ENCODE measurements around the gene FALEC.
A peak's percentile ranks its signal among the peaks of the same experiment; 100 is the strongest.

Gene FALEC

DNA sequence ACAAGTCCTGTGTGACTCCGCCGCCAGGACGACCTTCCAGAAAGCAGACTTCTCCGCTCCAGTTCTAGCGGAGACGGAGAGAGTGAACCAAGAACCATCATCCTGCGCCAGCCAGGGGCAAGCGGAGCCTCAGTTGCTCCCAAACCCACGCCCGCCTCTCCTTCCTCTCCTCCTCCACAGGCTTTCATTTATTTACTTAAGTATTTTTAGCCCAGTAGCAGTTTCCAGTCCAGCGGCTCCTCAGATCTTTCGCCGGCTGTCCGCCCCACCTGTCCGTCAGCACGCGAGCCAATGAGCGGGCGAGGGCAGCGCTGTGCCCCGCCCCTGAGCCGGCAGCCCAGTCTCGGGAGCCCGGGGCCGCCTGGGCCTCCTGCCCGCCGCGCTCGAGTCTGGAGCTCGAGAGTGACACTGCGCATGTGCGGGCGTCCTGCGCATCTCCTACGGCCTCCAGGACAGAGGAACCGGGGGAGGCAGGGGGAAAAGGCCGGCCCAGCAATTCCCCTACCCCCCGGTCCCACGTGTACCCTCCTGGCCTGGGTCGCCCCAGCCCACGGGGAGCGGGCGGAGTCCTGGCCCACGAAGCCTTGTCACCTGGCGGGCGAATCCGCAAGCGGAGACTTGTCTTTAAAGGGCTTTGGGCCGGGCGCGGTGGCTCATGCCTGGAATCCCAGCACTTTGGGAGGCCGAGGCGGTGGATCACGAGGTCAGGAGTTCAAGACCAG is at the start of gene FALEC:
FALEC (plus strand) TSS at position 425 of the 722 bp plus-strand sequence.
- H3K9me3 Mint-ChIP-seq, result no peaks in the 10 kb centered on the region
- H3K27me3 Mint-ChIP-seq (ENCODE audit: low read depth), result peaks cover 4% of the 10 kb centered on the region
- H3K36me3 Mint-ChIP-seq (ENCODE audit: low read depth), result peaks cover 16% of the 10 kb centered on the region
- peak within 1 kb of the TSS; percentile 84 to 95 (median 90) for H3K27ac Mint-ChIP-seq
- TF ChIP-seq, protein P1, sequence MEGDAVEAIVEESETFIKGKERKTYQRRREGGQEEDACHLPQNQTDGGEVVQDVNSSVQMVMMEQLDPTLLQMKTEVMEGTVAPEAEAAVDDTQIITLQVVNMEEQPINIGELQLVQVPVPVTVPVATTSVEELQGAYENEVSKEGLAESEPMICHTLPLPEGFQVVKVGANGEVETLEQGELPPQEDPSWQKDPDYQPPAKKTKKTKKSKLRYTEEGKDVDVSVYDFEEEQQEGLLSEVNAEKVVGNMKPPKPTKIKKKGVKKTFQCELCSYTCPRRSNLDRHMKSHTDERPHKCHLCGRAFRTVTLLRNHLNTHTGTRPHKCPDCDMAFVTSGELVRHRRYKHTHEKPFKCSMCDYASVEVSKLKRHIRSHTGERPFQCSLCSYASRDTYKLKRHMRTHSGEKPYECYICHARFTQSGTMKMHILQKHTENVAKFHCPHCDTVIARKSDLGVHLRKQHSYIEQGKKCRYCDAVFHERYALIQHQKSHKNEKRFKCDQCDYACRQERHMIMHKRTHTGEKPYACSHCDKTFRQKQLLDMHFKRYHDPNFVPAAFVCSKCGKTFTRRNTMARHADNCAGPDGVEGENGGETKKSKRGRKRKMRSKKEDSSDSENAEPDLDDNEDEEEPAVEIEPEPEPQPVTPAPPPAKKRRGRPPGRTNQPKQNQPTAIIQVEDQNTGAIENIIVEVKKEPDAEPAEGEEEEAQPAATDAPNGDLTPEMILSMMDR (IDR thresholded peaks at IDR 0.05; ENCODE audit: unreplicated experiment in 3 of 3), result no peak
- peak within 1 kb of the TSS; percentile 86 to 89 (median 88) for H3K4me3 Mint-ChIP-seq
- H3K4me1 Mint-ChIP-seq, result peaks cover 36% of the 10 kb centered on the region

GRCh38 chr1:150466964-150467363 is 48.6 kb upstream of the FALEC start:
- TF ChIP-seq, protein P1 (IDR thresholded peaks at IDR 0.05; ENCODE audit: unreplicated experiment in 3 of 3), result no peak
- no peaks in the 10 kb centered on the region for H3K27me3 Mint-ChIP-seq (ENCODE audit: low read depth)

DNA sequence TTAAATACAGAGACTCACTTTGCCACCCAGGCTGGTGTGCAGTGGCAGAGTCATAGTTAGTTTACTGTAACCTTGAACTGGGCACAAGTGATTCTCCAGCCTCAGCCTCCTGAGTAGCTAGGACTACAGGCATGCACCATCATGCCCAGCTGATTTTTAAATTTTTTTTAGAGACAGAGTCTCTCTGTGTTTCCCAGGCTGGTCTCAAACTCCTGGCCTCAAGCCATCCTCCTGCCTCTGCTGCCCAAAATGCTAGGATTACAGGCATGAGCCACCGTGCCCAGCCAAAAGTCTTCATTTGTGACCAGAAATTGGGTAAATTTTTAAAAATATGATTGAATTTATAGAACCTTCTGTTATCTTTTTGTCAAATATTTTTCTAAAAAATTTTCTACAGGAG is 46.3 kb upstream of the FALEC start:
- Mint-ChIP-seq H3K4me1 (peaks cover 8% of the 10 kb centered on the region), H3K27ac (no peak overlapping the region), H3K36me3 (ENCODE audit: low read depth) (peaks cover 58% of the 10 kb centered on the region)

More at GRCh38 chr1:150466964-150467363, 48.6 kb upstream of the FALEC start:
- Mint-ChIP-seq H3K27ac (no peak overlapping the region), H3K9me3 (no peaks in the 10 kb centered on the region), H3K36me3 (ENCODE audit: low read depth) (peaks cover 41% of the 10 kb centered on the region), H3K4me3 (no peak overlapping the region), H3K4me1 (no peaks in the 10 kb centered on the region)

DNA sequence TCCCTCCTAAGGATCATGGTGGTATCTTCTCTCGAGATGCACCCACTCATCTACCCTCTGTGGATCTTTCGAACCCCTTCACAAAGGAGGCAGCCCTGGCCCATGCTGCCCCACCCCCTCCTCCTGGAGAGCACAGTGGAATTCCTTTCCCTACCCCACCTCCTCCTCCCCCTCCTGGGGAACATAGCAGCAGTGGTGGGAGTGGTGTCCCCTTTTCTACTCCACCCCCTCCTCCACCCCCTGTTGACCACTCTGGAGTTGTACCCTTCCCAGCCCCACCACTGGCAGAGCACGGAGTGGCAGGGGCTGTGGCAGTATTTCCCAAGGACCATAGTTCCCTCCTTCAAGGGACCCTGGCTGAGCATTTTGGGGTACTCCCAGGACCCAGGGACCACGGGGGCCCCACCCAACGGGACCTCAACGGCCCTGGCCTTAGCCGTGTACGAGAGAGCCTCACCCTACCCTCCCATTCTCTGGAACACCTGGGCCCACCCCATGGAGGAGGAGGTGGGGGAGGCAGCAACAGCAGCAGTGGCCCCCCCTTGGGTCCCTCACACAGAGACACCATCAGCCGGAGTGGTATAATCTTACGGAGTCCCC is 42.9 kb upstream of the FALEC start:
- Mint-ChIP-seq H3K9me3 (no peaks in the 10 kb centered on the region), H3K27ac (no peak overlapping the region), H3K36me3 (ENCODE audit: low read depth) (peaks cover 45% of the 10 kb centered on the region), H3K27me3 (ENCODE audit: low read depth) (no peaks in the 10 kb centered on the region), H3K4me1 (peaks cover 41% of the 10 kb centered on the region), H3K4me3 (no peak overlapping the region)
- TF ChIP-seq, protein P1 (IDR thresholded peaks at IDR 0.05; ENCODE audit: unreplicated experiment in 3 of 3), result no peak

More for the DNA sequence above, 46.3 kb upstream of the FALEC start:
- H3K27me3 Mint-ChIP-seq (ENCODE audit: low read depth), result no peaks in the 10 kb centered on the region
- no peaks in the 10 kb centered on the region for H3K9me3 Mint-ChIP-seq
- TF ChIP-seq, protein P1 (IDR thresholded peaks at IDR 0.05; ENCODE audit: unreplicated experiment in 3 of 3), result no peak
- no peak overlapping the region for H3K4me3 Mint-ChIP-seq

DNA sequence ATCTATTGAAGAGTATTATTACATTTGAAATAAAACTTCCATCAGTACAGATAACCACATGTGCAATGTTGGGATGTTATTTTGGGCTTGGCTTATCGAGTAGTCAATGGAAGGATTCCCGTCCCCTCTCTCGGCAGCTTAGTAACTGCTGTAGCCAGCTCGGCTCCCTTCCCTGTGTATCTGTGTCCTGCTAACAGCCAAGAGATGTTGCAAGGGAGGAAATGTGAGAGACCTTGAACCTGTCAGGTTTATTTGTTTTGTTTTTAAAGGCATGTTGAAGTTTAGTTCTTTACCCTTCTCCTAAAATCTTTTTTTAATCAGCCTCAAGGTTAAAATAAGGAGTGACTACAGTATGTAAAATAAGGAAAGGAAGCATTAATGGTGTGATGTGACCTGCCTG is 41.9 kb upstream of the FALEC start:
- Mint-ChIP-seq H3K27me3 (ENCODE audit: low read depth) (peaks cover 5% of the 10 kb centered on the region), H3K36me3 (ENCODE audit: low read depth) (peaks cover 45% of the 10 kb centered on the region), H3K9me3 (no peaks in the 10 kb centered on the region), H3K27ac (peak overlapping the region; percentile 74 to 89 (median 76)), H3K4me3 (no peak overlapping the region), H3K4me1 (peaks cover 49% of the 10 kb centered on the region)
- TF ChIP-seq, protein P1 (IDR thresholded peaks at IDR 0.05; ENCODE audit: unreplicated experiment in 3 of 3), result no peak

Measured in nephron (organoid).